GM19372 (cell line): ENCODE data around the gene HARS1.
"Not testable (repeated sequence)": the region's sequence is repeated elsewhere in the genome, so short reads cannot be mapped to it uniquely, and the experiment has no call there.

ENCODE experiments used
- ATAC-seq: cut with Tn5 transposase; IDR thresholded peaks from one replicate; pipeline ENCODE4 v1.9.1; 2021; ENCODE audit warnings: mild to moderate bottlenecking, low read depth, moderate library complexity; ENCODE audit not compliant: unreplicated experiment

The HARS1 gene

DNA sequence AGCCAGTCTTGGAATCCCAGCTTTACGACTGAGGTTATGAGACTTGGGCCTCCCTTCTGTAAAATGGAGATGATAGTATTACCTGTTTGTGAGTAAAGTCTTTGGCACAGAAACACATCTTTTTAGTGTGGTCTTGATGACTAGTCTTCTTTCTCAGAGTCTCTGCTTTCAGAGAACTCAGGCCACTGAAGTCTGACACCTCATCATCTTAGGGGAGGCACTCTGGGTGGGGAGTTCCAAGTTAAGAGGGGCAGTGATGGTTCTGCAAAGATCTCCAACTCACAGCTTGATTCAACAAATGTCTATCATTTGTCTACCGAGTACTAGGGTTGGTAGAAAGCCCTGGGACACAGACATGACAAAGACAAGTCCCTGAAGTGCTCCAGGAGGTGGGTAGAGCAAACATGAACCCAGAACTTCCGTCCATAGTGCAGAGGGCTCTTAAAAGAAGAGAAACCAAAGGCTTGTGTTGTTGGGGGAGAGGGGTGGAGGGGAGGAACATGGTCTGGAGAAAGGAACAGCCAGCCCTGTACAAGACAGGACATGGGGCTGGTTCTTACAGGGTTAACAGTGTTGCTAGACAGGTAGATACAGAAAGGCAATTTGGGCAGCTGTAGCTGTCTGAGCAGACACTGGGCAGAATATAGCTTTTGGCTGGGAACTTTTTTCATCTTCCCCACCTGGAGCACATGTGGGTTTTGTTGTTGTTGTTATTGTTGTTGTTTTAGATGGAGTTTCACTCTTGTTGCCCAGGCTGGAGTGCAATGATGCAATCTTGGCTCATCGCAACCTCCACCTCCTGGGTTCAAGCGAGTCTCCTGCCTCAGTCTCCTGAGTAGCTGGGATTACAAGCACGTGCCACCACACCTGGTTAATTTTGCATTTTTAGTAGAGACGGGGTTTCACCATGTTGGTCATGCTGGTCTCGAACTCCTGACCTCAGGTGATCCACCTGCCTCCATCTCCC lies 55.6 kb downstream of the HARS1 start:
- no peak for ATAC-seq

DNA sequence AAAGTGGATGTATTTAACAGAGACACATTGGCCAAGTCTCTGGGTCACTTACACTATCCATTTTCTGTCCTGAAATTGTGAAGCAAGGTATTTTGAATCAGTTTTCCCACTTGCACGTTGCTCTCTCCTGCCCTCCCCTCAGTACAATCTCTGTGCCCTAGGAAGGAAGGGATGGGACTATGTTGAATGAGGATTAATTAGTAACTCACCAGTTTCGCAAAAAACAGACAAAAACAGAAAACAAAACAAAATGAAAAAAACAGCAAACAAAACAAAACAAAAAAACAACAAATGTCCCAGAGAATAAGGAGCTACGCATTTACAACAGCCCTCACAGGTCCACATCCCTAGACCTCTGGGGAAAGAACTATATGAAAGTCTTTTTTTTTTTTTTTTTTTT lies 57.1 kb downstream of the HARS1 start:
- no peak for ATAC-seq

DNA sequence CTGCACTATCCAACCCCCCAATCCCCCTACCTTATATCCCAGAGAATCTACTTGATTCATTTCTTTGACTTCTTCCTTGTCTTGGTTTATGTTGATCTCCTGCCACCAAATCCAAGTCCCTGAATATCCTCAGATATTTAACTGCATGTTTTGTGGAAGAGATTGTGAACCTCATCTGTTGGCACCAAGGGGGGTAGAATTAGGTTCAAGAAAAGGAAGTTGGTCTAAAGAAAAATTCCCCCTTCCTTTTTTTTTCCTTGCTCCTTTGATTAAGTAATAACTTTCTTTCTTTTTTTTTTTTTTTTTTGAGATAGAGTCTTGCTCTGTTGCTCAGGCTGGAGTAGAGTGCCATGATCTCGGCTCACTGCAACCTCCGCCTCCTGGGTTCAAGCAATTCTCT lies 57.7 kb downstream of the HARS1 start:
- no peak for ATAC-seq

DNA sequence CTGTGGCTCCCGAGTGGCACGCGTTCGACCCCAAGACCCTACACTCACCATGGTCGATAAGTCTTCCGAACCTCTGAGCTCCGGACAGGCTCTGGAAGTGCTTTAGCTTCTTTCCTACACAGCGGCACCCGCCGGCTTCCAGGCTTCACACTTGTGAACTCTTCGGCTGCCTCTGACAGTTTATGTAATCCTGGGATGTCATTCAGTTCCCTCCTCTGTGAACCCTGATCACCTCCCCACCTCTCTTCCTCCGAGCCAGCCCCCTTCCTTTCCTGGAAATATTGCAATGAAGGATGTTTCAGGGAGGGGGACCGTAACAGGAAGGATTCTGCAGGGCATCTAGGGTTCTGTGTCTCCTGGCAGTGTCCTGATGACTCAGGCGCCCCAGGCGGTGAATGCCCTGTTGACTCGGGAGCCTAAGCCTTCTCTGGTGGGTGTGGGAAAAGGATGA lies 58.1 kb downstream of the HARS1 start, which contains the start of gene CD14:
TSS of gene CD14 (minus strand) at position 155 of the 451 bp plus-strand sequence. CDS start at position 51, 104 bp downstream.
- no peak for ATAC-seq

DNA sequence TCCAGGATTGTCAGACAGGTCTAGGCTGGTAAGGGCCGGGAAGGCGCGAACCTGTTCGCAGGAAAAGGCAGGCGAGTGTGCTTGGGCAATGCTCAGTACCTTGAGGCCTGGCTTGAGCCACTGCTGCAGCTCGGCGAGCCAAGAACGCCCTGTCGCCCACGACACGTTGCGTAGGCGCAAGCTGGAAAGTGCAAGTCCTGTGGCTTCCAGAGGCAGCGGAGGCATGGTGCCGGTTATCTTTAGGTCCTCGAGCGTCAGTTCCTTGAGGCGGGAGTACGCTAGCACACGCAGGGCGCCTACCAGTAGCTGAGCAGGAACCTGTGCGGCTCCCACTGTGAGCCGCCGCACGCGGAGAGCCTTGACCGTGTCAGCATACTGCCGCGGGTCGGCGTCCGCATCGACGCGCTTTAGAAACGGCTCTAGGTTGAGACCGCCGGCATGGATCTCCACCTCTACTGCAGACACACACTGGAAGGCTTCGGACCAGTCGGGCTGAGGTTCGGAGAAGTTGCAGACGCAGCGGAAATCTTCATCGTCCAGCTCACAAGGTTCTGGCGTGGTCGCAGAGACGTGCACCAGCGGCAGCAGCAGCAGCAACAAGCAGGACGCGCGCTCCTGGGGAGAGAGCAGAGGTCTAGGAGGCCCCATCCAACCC lies 58.7 kb downstream of the HARS1 start:
- peak; percentile 63 for ATAC-seq

DNA sequence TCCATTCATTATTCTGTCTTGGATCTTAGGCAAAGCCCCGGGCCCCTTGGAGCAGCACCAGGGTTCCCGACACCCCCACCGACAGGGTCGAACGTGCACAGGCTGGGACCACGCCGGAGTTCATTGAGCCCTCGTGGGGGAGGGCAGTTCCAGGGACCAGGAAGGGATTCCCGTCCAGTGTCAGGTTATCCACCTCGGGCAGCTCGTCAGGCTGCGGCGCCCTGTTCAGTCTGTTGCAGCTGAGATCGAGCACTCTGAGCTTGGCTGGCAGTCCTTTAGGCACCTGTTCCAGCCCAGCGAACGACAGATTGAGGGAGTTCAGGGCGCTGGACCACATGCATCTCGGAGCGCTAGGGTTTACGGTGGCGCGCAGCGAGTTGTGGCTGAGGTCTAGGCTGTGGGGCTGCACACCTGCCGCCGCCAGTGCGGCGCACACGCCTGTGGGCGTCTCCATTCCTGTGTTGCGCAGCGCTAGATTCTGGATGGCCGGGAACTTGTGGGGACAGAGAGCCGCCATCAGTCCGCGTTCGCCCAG lies 59.3 kb downstream of the HARS1 start:
- peak; percentile 38 for ATAC-seq

DNA sequence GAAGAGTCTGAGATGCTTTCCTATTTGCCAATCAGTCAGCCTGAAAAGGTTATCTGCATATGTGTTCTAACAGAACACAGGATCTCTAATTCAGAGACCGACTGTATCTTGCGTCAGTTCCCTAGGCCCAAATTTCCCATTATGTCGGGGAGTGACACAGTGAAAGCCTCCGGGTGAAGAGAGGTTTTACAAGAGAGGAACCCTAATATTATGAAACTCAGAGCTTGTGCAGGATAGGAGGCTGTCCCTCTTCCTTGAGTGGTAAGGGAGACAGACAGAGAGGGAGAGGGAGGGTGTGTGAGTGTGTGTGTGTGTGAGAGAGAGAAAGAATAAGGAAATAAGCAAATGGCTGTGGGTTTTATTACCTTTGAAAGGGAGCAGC lies 60.1 kb downstream of the HARS1 start:
- no peak for ATAC-seq

DNA sequence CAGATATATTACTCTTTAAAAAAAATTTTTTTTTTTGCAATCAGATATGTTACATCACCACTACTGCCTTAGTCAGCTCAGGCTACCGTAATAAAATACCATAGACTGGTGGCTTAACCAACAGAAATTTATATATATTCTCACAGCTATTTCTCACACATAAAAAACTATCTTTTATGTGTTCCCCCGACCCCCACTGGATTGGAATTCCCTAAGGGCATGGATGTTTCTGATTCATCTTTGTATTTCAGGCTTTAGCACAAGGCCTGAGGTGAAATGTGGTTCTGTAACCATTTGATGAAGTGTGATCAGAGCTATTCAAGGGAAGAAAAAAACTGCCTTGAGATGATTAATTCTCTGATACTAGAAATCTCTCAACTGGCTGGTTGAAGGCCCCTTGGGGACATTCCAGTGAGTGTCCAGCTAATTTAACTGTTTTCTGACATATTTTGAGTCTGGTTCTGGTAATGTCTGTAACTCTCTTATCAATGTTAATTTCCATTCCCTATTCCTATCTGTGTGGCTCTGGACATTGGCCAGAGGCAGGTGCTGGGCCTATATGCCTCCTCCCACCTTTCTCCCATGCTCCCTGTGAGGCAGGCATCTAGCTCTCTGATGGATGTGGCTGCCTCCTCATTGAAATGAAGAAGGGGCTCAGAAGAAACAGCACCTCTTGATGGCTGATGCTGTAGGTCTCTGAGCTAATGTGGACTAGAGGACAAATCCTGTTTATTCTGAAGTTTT lies 60.7 kb downstream of the HARS1 start:
- no peak for ATAC-seq

DNA sequence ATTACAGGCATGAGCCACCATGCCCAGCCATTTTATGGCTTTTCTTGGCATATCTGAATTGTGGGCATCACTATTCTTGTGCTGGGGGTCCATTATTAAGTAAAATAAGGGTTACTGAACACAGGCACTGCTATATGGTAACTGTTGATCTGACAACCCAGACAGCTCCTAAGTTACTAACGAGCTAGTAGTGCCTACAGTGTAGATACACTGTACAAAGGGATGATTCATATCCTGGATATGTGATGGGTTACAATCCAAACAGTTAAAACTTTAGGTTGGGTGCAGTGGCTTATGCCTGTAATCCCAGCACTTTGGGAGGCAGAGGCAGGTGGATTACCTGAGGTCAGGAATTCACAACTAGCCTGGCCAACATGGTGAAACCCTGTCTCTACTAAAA lies 62.5 kb downstream of the HARS1 start:
- ATAC-seq: no peak

DNA sequence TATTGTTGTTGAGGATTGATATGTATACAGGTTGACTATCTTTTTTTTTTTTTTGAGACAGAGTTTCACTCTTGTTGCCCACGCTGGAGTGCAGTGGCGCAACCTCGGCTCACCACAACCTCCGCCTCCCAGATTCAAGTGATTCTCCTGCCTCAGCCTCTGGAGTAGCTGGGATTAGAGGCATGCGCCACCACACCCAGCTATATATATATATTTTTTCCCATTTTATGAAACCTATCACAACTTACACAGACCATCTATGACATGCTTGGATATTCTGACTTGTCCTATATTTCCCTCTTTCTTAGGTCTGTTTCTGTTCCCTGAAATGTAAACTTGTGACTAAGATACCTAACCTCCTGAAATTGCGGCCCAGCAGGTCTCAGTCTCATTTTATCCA lies 63.2 kb downstream of the HARS1 start:
- ATAC-seq: no peak

DNA sequence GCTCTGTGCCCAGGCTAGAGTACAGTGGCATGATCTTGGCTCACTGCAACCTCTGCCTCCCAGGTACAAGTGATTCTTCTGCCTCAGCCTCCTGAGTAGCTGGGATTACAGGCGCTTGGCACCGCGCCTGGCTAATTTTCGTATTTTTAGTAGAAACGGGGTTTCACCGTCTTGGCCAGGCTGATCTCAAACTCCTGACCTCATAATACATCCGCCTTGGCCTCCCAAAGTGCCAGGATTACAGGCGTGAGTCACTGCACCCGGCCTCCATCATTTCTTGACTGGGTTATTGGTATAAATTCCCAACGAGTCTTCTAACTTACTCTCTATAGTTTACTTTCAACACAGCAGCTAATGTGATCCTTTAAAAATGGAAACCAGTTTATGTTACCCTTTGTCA lies 66.3 kb downstream of the HARS1 start:
- not testable (repeated sequence) for ATAC-seq
